Keratinocyte (primary cell): ENCODE measurements around the gene NF1. TPM values are rescaled to one million over a fixed set of nuclear protein-coding genes. Genes with fewer than 3 reads are reported as not detected.

Experiments
- DNase-seq: peaks from one replicate; pipeline ENCODE4 v3.0.0-alpha.2; 2011; ENCODE audit warnings: low read depth, missing footprints, low spot score
- FAIRE-seq: peaks from 2 replicates; lab custom pipeline; 2011; peaks lifted over from hg19 to GRCh38; lab: Jason Lieb, UNC
- H2AFZ ChIP-seq: 2 replicates; pipeline ENCODE4 v1.6.0; 2012; ENCODE audit warnings: low read length, control low read depth, inconsistent platforms; ENCODE audit not compliant: control insufficient read depth
- H3K27ac ChIP-seq: 2 replicates; pipeline ENCODE4 v1.5.1; 2011; ENCODE audit warnings: low read length; ENCODE audit not compliant: control insufficient read depth, insufficient read depth
- H3K27me3 ChIP-seq: 3 replicates; pipeline ENCODE4 v1.6.0; 2011; ENCODE audit warnings: low read length; ENCODE audit not compliant: control insufficient read depth, insufficient read depth; ENCODE audit errors: extremely low read depth
- H3K36me3 ChIP-seq, 2 experiments: 2 replicates in 1 of 2; 3 replicates in 1 of 2; pipeline ENCODE4 v1.5.1; 2011; ENCODE audit warnings: low read length in 2 of 2, mild to moderate bottlenecking in 1 of 2; ENCODE audit not compliant: control insufficient read depth in 2 of 2, insufficient read depth in 2 of 2; ENCODE audit errors: extremely low read depth in 1 of 2
- H3K4me1 ChIP-seq: 3 replicates; pipeline ENCODE4 v1.5.1; 2011; ENCODE audit warnings: low read length; ENCODE audit not compliant: control insufficient read depth, insufficient read depth; ENCODE audit errors: extremely low read depth
- H3K4me2 ChIP-seq: 3 replicates; pipeline ENCODE4 v1.6.0; 2011; ENCODE audit warnings: low read depth, low read length; ENCODE audit not compliant: control insufficient read depth, insufficient read depth; ENCODE audit errors: extremely low read depth
- H3K4me3 ChIP-seq, 3 experiments: fragments of 200-600 bp in 1 of 3; sonication (generic) in 1 of 3; 2 replicates in 2 of 3; 3 replicates in 1 of 3; pipeline ENCODE4 v1.5.1; 2011 to 2016; ENCODE audit warnings: low read length in 3 of 3, mild to moderate bottlenecking in 3 of 3, control low read depth in 2 of 3, inconsistent platforms in 1 of 3, low read depth in 1 of 3, mixed read lengths in 1 of 3, mixed run types in 1 of 3, moderate library complexity in 1 of 3; ENCODE audit not compliant: control insufficient read depth in 2 of 3, insufficient read depth in 2 of 3; ENCODE audit errors: extremely low read depth in 1 of 3
- H3K79me2 ChIP-seq: 2 replicates; pipeline ENCODE4 v1.6.0; 2012; ENCODE audit warnings: low read length; ENCODE audit not compliant: control insufficient read depth, insufficient read depth
- H3K9ac ChIP-seq: 3 replicates; pipeline ENCODE4 v1.6.0; 2011; ENCODE audit warnings: low read length; ENCODE audit not compliant: control insufficient read depth, insufficient read depth; ENCODE audit errors: extremely low read depth
- H3K9me1 ChIP-seq: 3 replicates; pipeline ENCODE4 v1.6.0; 2011; ENCODE audit warnings: low read length; ENCODE audit not compliant: control insufficient read depth, insufficient read depth; ENCODE audit errors: extremely low read depth
- H3K9me3 ChIP-seq: 2 replicates; pipeline ENCODE4 v1.5.1; 2012; ENCODE audit warnings: low read depth, low read length; ENCODE audit not compliant: control insufficient read depth
- H4K20me1 ChIP-seq: 3 replicates; pipeline ENCODE4 v1.6.0; 2011; ENCODE audit warnings: low read length; ENCODE audit not compliant: control insufficient read depth, insufficient read depth; ENCODE audit errors: extremely low read depth
- CTCF ChIP-seq, 3 experiments: IDR thresholded peaks in 1 of 3; conservative IDR thresholded peaks in 1 of 3; optimal IDR thresholded peaks in 1 of 3; 2 replicates in 2 of 3; 3 replicates in 1 of 3; pipeline versions ENCODE3 to v1.5.1; 2011; ENCODE audit warnings: low read length in 3 of 3, mild to moderate bottlenecking in 3 of 3, moderate library complexity in 2 of 3, control low read depth in 1 of 3, inconsistent platforms in 1 of 3; ENCODE audit not compliant: insufficient read depth in 2 of 3; ENCODE audit errors: extremely low read depth in 1 of 3
- EZH2 ChIP-seq: IDR thresholded peaks from one replicate; pipeline ENCODE4 v1.6.1; 2012; ENCODE audit warnings: inconsistent platforms, mild to moderate bottlenecking, low read length, moderate library complexity
- dilution Hi-C: fragments of 300-500 bp; cut with MboI; formaldehyde crosslinking; loops from one replicate; pipeline ENCODE4 v1.7.0; 2020; ENCODE audit warnings: low sequenced_read_pairs; ENCODE audit not compliant: extremely low pct_ligation_motif_present
- polyA plus RNA-seq, 5 experiments: library from polyadenylated mRNA; depleted of rRNA in 3 of 5; stranded (reverse) in 3 of 5; stranded (forward) in 1 of 5; unstranded in 1 of 5; fragments of >200 nt; gene quantifications; 1 replicate in 1 of 5; 2 replicates in 3 of 5; 3 replicates in 1 of 5; pipeline versions ENCODE4 v1.2.1 to v1.2.3, GENCODE V29; 2011 to 2012; ENCODE audit warnings: missing spikeins in 2 of 5, low read depth in 1 of 5, low replicate concordance in 1 of 5

NF1 gene
- polyA plus RNA-seq, 1 donor (not counting 4 experiments of a cell fraction or from before 2014, with no cell fraction given): 26.7 TPM

GRCh38 chr17:31096106-31096436, 1.3 kb downstream of the NF1 start:
- Histone ChIP-seq H4K20me1 (no peaks in the 10 kb centered on the region), H3K9ac (peak overlapping the region; percentile 82), H3K4me3 (peak overlapping the region; percentile 92 to 97 (median 95)), H3K4me1 (peaks cover 11% of the 10 kb centered on the region), H3K4me2 (peak overlapping the region; percentile 99), H2AFZ (peak overlapping the region; percentile 43), H3K27me3 (no peaks in the 10 kb centered on the region), H3K36me3 (no peaks in the 10 kb centered on the region), H3K79me2 (peaks cover 54% of the 10 kb centered on the region), H3K9me1 (no peaks in the 10 kb centered on the region), H3K27ac (peak overlapping the region; percentile 61), H3K9me3 (no peaks in the 10 kb centered on the region)
- dilution Hi-C loops: no loop called here
- TF ChIP-seq CTCF (optimal IDR thresholded peaks at IDR 0.05 in 1 of 3, IDR thresholded peaks at IDR 0.05 in 1 of 3, conservative IDR thresholded peaks at IDR 0.05 in 1 of 3; ENCODE audit: extremely low read depth in 1 of 3, insufficient read depth in 2 of 3, low read length in 3 of 3): no peak
- no peak for TF ChIP-seq EZH2
- FAIRE-seq (no peak), DNase-seq (no peak)

GRCh38 chr17:31099016-31099415, 4.2 kb downstream of the NF1 start:
- Histone ChIP-seq H3K4me1 (peaks cover 9% of the 10 kb centered on the region), H4K20me1 (no peaks in the 10 kb centered on the region), H3K4me3 (no peak overlapping the region), H3K36me3 (no peaks in the 10 kb centered on the region), H3K27ac (no peak overlapping the region), H3K27me3 (no peaks in the 10 kb centered on the region), H3K9me3 (no peaks in the 10 kb centered on the region), H3K4me2 (no peak overlapping the region), H3K9me1 (no peaks in the 10 kb centered on the region), H2AFZ (no peak overlapping the region), H3K79me2 (peaks cover 83% of the 10 kb centered on the region), H3K9ac (no peak overlapping the region)
- dilution Hi-C loops: no loop called here
- no peak for FAIRE-seq
- no peak for DNase-seq
- TF ChIP-seq CTCF (optimal IDR thresholded peaks at IDR 0.05 in 1 of 3, IDR thresholded peaks at IDR 0.05 in 1 of 3, conservative IDR thresholded peaks at IDR 0.05 in 1 of 3; ENCODE audit: extremely low read depth in 1 of 3, insufficient read depth in 2 of 3, low read length in 3 of 3): no peak
- TF ChIP-seq EZH2: no peak
